Stimulated activated CD4-positive, alpha-beta T cell treated with anti-CD3 and anti-CD28 coated beads, Interleukin-1b, Interleukin-23, amount 100 ng/mL, for 1 hour (primary cell): Measurements from ENCODE around the gene SYTL5.

Experiments used
- DNase-seq, 2 donors: peaks; one replicate each; pipeline ENCODE4 v3.0.0-alpha.2; 2020; ENCODE audit warnings: low read depth in 2 of 2

The SYTL5 gene

DNA sequence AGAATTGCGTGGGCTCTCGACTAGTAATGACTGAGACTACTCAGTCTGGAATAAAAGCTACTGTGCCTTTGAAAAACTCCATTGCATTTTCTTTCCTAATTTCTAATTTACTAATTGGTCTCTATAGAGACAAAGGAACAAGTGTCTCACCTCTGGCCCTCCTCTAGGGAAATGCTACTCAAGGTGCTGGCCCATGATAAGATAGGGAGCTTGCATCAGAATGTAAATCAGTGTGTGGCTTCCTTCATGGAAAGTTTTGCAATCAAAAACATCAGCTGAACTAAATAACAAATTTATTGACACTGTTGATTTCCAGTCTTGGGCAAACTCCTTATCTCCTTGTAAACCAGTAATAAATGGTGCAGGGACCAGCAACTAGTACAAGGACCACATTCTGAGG, 132.5 kb downstream of the SYTL5 start:
- no peak for DNase-seq

DNA sequence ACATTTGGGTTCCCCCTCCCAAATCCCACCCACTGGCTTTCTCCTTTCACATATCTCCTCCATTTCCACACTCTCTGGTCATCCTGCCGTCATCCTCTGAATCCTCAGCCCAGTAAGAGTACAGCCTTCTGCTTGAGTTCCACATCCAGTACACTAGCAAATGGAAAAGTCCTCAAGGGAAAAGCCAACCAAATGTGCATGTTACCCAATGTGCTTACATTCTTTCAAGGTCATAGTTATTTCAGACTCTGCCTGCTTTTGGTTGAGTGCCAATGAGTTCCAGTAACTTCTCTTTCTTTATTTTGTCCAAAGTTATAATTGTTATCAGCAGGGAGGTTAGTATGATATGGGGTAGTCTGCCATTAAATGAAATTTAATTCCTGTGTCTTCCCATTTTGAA, 136.3 kb downstream of the SYTL5 start:
- no peak for DNase-seq

DNA sequence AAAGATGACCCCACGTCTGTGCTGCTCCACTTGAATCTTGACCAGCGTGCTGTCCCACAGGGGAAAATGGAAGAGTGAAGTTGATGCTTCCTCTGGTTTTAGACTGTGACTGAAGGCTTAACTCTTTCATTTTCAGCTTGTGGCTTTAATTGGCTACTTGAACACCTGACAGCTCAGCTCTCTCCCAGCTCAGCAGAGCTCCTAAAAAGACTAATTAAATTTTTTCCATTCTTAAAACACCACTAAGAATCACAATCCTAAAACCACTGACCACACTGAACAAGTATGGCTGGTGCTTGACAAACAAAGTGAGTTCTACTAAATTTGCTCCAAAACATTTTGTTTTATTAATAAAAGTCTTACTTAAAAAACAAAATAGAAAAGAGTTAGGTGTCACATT, 142.7 kb downstream of the SYTL5 start:
- DNase-seq = no peak

DNA sequence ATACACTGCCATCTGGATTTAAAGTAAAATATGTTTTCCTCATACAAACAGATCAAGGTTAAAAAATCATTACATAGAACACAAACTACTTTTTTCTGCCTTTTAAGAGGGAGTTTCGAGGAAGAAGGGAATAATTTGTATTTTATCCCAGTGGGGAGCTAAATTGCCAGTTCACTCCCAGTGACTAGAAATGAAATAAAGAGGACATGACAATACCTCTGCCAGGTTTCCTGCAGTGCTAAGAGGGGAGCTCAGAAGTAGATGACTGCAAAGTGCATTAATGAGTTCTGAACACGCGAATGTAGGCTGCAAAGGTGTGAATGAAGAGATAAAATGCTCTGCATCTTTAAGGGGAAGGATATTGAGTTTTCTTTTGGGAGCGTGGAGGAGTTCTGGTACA, 144.6 kb downstream of the SYTL5 start:
- DNase-seq = no peak

DNA sequence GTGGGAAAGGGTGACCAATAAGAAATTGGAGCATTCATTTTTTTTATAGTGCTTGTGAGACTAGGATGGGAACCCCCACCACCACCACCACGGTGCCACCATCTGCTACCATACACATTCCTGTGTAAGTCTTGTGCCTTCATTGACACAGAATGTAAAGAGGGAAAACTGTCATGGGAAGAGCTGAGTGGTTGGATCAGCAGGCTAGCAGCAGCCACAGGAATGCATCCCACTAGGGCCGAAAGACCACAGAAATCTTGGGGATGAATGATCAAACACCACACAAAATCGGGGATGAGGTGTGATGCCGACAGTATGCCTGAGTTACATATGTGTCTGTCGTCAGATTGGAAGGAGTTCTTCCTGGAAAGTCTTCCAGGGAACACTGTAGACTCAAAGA, 145.1 kb downstream of the SYTL5 start:
- DNase-seq = no peak

DNA sequence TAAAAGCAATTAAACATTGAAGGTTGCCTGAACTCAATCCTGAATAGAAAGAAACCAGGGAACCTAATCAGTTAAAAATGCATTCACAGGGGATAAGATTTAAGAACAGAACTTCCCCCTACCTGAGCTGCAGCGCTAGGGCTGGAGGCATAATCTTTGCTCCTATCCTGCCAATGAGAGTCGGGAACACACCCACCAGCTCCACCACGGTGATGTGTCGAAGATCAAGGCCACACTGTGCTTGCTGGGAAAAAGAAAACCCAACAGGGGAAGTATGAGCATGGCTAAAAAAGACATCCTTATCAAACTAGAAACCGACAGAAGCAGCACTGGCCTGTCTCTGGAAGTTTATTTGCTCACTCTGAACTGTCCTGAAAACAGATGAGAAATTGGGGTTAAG, 148.0 kb downstream of the SYTL5 start:
- DNase-seq = no peak

DNA sequence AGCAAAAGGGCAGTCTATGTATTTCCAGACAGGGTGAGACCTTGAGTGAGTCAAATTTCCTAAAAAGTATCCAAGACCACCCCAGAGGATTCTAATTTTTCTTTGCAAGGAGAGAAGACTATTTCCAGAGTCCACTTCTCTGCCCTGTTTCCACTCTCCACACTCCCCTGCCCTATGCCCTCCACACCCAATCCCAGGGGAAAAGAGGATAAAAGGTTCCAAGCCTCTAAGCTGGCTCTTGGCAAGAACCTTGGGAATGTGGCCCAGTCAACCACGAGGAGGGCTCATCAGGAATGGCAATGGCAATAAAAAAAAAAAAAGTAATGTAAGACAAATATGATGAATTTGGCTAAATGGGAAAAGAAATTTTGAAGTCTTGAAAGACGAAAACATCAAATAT, 148.5 kb downstream of the SYTL5 start:
- DNase-seq = no peak

DNA sequence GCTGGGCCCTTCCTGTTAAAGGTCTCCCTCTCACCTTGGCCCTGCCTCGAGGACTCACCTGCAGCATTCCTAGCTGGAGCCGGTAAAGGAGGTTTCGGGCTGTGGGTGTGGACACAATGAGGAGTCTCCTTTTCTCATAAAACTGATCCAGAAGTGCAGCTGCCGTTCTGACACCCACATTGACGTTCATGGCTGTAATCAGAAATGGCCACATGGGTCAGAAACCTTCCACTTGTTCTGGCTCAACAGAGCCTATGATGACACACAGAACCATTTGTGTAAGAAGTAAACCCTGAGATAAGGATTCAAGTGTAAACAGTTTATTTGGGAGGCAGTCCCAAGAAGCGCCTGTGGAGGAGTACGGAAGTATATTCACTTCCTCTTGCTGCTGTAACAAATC, 150.5 kb downstream of the SYTL5 start:
- no peak for DNase-seq

DNA sequence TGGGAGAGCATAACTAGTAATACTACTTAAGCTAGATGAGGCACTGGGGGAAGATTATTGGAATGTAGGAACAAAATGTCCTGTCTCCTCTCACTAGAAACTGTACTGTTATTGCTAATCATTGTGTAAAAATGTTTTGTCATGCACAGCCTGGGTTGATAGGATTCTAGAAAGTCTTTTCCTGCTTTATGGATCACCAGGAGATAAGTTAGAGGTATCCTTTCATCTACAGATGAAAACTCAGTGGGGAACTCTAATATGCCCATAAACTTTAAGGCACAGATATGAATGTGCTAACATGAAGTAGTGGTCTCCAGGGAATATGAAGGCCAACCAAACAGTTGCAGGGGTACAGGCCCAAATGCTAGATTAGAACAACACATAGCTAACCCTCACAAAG, 156.8 kb downstream of the SYTL5 start:
- DNase-seq = no peak

DNA sequence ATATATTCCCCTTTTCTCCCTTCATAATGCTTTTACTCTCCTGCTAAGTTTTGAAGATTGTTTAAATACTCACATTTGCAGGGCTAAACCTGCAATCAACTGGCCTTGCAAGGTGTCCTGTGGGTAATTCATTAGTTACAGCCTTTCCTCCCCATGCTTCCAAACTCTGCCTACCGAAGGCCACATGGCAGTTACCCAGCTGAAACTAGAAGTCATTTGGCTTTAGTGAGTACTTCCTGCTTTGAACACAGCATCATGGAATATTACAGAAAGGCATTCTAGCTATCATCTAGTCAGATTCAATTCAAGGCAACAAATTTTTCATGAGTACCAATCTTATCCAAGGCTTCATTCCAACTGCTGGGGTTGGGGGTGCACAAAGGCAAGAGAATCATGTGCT, 158.7 kb downstream of the SYTL5 start:
- no peak for DNase-seq

DNA sequence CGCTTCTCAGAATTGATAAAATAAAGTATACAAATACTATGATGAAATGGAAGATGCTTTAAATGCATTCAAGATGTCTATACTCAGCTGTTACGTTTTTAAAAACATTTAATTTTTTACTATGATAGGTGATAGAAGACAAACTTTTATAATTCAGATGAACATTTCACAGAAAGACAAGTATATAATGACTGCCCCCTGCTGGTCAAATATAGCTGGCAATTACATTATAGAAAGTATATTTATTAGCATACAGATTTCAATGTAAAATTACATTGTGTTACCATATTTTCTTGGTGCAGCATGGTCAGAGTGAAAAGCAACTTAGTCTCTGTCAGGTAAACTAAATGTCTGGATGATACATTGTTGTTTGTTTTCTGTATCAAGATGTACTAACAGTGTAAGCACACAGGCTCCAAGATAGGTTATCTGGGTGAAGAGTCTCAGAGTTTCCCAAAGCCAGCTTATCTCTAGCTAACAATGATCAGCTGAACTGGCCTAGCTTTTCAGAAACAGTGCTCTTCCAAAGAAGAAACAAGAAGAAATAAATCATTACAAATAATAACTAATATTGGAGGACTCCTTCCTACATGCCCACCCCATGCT, 160.2 kb downstream of the SYTL5 start:
- DNase-seq = no peak

DNA sequence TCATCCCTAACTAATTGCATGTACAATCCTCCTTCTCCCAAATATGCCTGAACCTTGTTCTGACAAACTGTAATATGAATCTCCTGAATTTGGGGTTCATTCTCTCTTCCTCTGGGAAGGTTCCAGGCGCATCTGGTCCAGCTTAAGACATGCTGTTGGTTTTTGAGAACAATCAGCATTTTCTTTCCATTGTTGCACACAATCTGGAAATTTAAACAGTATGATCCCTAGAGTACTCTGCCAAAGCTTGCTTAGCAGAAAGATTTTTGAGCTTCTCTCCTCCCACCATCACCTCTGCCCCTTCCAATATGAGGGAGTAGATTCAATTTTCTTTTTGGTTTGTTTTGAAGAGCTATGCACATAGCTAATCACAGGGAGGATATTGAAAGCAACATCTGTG, 164.2 kb downstream of the SYTL5 start:
- no peak for DNase-seq

DNA sequence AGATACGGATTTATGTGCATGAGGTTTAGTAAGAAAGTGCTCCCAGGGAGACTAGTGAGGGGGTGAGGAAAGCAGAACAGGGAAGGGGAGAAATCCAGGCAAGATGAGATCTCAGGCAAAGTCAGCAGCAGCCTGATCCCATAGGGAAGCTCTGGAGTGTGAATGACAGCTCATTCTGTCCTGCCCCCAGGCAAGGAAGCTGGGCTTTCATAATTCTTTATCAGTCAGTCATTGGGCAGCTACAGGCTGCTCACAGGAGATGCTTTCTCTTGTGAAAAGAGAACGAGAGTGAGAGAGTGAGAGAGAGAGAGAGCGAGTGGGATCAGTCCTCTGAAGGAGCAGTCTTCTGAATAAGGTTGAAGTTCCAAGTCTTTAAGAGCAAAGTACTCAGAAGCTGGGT, 166.2 kb downstream of the SYTL5 start:
- no peak for DNase-seq

DNA sequence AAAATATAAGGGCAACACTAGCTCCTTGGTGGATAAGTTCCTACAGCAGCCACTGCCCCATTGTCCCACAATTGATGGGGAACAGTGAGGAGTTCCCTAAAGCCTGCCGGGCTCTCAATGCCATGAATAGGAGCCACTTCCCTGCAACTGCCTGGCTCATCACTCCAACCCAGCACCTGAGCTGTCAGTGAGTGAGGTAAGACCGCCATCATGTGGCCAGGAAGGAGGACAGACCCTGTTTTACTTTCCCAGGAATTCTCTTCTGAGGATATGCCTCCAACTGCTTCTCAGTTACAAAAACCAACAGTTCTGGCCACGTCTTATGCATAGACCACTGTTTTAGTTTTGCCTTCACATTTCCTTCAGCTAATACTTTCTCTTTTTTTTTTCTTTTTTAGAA, 168.8 kb downstream of the SYTL5 start:
- no peak for DNase-seq

DNA sequence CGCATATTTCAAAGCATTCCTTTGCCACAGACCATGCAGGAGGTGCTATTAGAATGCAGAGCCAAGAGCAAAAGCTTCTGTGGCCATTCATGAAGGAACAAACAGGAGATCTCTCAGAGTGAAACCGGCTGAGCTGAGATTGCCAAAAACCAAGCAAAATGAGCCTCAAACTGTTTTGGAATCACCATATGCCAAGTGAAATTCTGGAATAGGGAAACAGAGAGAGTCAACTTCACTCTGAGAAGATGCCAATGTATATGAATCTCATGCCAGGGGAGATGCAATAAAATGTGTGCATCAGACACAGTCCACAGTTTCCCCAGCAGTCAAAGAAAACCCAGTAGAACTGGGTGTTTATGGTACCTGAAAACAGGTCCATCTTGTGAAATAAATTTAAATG, 172.0 kb downstream of the SYTL5 start:
- DNase-seq = no peak
